SK-N-SH treated with all-trans-retinoic acid at 6 μM for 48 hours (cell line): ENCODE data around the gene DPEP2.

Experiments used
- GLIS3 ChIP-seq: fragments of 250-450 bp; sonication (Bioruptor Pico); IDR thresholded peaks from 2 replicates; pipeline ENCODE4 v1.5.0; 2020; ENCODE audit warnings: mild to moderate bottlenecking, moderate library complexity
- PPARA ChIP-seq: fragments of 250-450 bp; sonication (Bioruptor Pico); IDR thresholded peaks from 2 replicates; pipeline ENCODE4 v1.5.0; 2020; ENCODE audit warnings: mild to moderate bottlenecking, borderline replicate concordance
- SNAI2 ChIP-seq: fragments of 250-450 bp; sonication (Bioruptor Pico); IDR thresholded peaks from 2 replicates; pipeline ENCODE4 v1.5.0; 2020; ENCODE audit warnings: mild to moderate bottlenecking, moderate library complexity
- TSHZ2 ChIP-seq: fragments of 250-450 bp; sonication (Bioruptor Pico); IDR thresholded peaks from 2 replicates; pipeline ENCODE4 v1.5.0; 2020; ENCODE audit warnings: mild to moderate bottlenecking, moderate library complexity
- ZFP3 ChIP-seq: fragments of 250-450 bp; sonication (Bioruptor Pico); IDR thresholded peaks from 2 replicates; pipeline ENCODE4 v1.5.0; 2020; ENCODE audit warnings: mild to moderate bottlenecking, moderate library complexity
- ZFP30 ChIP-seq: fragments of 450-650 bp; formaldehyde crosslinking; IDR thresholded peaks from 2 replicates; pipeline ENCODE4 v1.5.0; 2022; ENCODE audit warnings: mild to moderate bottlenecking, moderate library complexity

- TF ChIP-seq GLIS3 (CRISPR knock-in tag) (no peak), PPARA (no peak), ZFP30 (no peak), ZFP3 (CRISPR knock-in tag) (no peak), TSHZ2 (no peak), SNAI2 (CRISPR knock-in tag) (no peak)
Measured at GRCh38 chr16:67941469-67942199, 57.6 kb downstream of the DPEP2 start.
